ENCODE data around the gene AAGAB.

Gene AAGAB

GRCh38 chr15:67208396-67208795 lies 46.1 kb downstream of the AAGAB start:
- DNase-seq (ENCODE audit: low spot score), result no peak

- no peak for DNase-seq (ENCODE audit: low spot score)
Observed at GRCh38 chr15:67207555-67208207, 46.8 kb downstream of the AAGAB start.

GRCh38 chr15:67202991-67203390 lies 51.5 kb downstream of the AAGAB start:
- DNase-seq (ENCODE audit: low spot score), result no peak

- DNase-seq (ENCODE audit: low spot score), result no peak
Observed at GRCh38 chr15:67202091-67202490, 52.4 kb downstream of the AAGAB start.

GRCh38 chr15:67201136-67201535 lies 53.3 kb downstream of the AAGAB start:
- no peak for DNase-seq (ENCODE audit: low spot score)

- no peak for DNase-seq (ENCODE audit: low spot score)
Observed at GRCh38 chr15:67199881-67200763, 54.3 kb downstream of the AAGAB start.

GRCh38 chr15:67199391-67199790 lies 55.1 kb downstream of the AAGAB start:
- DNase-seq (ENCODE audit: low spot score), result no peak

- no peak for DNase-seq (ENCODE audit: low spot score)
Observed at GRCh38 chr15:67198157-67198754, 56.2 kb downstream of the AAGAB start.

GRCh38 chr15:67197364-67197695 lies 57.1 kb downstream of the AAGAB start:
- no peak for DNase-seq (ENCODE audit: low spot score)

- no peak for DNase-seq (ENCODE audit: low spot score)
Observed at GRCh38 chr15:67196672-67197363, 57.6 kb downstream of the AAGAB start.

GRCh38 chr15:67196222-67196621 lies 58.2 kb downstream of the AAGAB start:
- DNase-seq (ENCODE audit: low spot score), result no peak

- no peak for DNase-seq (ENCODE audit: low spot score)
Observed at GRCh38 chr15:67195305-67195704, 59.2 kb downstream of the AAGAB start.

- DNase-seq (ENCODE audit: low spot score), result no peak
Observed at GRCh38 chr15:67194171-67195114, 60.0 kb downstream of the AAGAB start.

GRCh38 chr15:67193223-67193990 lies 61.1 kb downstream of the AAGAB start:
- DNase-seq (ENCODE audit: low spot score), result no peak

GRCh38 chr15:67192185-67192820 lies 62.2 kb downstream of the AAGAB start:
- no peak for DNase-seq (ENCODE audit: low spot score)

- DNase-seq (ENCODE audit: low spot score), result no peak
Observed at GRCh38 chr15:67190813-67191212, 63.6 kb downstream of the AAGAB start.

GRCh38 chr15:67190326-67190725 lies 64.1 kb downstream of the AAGAB start:
- DNase-seq (ENCODE audit: low spot score), result no peak

- DNase-seq (ENCODE audit: low spot score), result no peak
Observed at GRCh38 chr15:67189326-67190051, 65.0 kb downstream of the AAGAB start.

- no peak for DNase-seq (ENCODE audit: low spot score)
Observed at GRCh38 chr15:67188551-67189218, 65.8 kb downstream of the AAGAB start.
